Inferior parietal cortex (tissue), 1 donor: ENCODE results near the gene ITPK1.

Experiments used
- DNase-seq: peaks from one replicate; pipeline ENCODE4 v3.0.0-alpha.2; 2016; ENCODE audit errors: extremely low spot score

The ITPK1 gene

DNA sequence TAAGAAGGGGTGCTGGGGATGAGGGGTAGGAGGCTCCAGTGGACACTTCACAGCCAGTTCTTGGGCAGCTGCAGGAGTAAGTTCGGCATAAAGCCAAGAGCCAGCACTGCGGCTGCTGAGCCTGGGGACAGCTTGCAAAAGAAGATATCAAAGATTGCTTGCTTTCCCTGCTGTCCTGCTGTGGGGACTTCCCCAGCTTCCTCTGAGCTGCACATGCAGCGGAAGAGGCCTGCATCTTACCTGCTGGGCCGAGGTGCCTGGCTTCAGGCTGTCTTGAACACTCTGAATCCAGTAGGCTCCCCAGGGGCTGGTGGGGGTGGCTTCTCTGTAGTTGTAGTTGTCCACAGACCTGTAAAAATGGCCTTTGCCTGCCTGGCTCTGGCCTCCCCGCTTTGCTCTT lies 191.5 kb downstream of the ITPK1 start:
- DNase-seq: no peak

DNA sequence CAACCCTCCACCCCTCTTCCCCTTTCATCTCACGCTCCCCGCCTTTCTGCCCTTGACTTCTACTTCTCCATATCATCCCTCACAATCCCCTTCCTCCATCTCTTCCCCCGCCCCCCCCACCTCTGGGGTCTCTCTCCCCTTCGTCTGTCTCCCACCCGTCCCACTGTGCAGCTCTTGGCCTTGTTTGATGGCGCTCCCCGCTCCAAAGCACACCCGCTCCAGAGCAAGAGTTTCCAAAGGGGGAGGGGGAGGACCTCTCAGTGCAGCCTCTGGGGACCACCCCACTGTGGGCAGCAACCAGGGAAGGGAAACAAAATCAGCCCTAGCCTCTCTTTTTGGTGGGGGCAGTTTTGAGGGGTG lies 192.0 kb downstream of the ITPK1 start:
- DNase-seq: no peak

DNA sequence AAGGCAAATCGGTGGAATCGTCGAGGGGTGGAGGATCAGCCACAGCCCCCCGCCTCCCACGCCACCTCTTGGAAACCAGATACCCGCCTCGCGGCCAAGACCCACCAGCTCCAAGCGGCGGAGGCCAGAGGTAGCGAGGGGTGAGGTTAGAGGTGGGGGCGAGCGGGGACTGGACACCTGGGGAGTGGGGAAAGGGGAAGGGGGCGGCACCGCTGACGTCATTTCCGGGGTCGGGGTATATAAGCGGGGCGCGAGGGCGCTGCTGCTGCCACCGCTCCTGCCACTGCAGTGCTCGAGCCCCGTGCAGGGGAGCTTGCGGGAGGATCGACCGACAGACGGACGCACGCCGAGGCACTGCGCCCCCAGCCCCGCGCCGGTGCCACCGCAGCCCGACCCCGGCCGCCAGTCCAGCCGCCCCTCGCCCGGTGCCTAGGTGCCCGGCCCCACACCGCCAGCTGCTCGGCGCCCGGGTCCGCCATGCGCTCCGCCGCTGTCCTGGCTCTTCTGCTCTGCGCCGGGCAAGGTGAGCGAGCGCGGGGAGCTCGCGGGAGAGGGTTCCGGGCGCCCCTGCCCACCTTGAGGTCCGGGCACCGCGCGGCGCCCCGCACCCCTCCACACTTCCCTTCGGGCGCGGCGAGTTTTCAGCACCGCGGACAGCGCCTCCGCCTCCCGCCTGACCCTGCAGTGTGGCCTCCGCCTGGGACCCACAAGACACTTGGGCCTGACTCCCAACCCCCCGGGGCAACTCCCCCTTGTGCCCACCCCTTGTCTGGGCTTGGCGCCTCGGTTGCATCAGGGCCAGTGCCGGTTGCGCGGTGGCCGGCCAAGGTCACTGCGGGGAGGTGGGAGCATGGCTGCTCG lies 192.6 kb downstream of the ITPK1 start, which contains the start of gene CHGA:
Gene CHGA (plus strand): TSS at position 268 of the 861 bp plus-strand sequence. CDS start 210 bp downstream, at position 478.
- no peak for DNase-seq

DNA sequence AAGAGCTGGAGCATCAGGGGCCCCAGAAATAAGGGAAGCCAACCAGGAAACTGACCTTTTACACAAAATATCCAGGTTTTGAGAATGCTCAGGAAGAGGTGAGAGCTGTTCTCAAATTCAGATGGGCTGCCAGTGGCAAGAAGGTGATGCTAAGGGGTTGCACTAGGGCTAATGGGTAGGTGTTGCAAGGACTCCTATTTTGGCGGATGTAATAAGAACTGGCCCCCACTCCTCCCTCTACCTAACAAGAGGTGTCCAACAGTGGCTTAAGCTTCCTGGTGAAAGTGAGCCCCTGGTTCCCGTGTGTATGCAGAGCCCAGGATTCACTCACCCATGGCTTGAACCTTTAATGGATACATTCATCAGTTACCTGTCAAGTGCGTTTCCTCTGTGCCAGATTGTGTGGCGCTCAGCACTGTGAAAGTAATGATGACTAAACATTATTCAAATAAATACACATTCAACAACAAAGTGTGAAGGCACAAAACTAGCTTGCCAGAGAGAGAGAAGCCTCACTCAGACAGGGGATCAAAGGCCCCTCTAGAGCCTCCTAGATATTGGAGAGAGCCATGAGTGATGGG lies 193.5 kb downstream of the ITPK1 start:
- no peak for DNase-seq

- DNase-seq: no peak
Measured at GRCh38 chr14:92920001-92920400, 195.7 kb downstream of the ITPK1 start.

GRCh38 chr14:92917956-92918355 lies 197.8 kb downstream of the ITPK1 start:
- no peak for DNase-seq

DNA sequence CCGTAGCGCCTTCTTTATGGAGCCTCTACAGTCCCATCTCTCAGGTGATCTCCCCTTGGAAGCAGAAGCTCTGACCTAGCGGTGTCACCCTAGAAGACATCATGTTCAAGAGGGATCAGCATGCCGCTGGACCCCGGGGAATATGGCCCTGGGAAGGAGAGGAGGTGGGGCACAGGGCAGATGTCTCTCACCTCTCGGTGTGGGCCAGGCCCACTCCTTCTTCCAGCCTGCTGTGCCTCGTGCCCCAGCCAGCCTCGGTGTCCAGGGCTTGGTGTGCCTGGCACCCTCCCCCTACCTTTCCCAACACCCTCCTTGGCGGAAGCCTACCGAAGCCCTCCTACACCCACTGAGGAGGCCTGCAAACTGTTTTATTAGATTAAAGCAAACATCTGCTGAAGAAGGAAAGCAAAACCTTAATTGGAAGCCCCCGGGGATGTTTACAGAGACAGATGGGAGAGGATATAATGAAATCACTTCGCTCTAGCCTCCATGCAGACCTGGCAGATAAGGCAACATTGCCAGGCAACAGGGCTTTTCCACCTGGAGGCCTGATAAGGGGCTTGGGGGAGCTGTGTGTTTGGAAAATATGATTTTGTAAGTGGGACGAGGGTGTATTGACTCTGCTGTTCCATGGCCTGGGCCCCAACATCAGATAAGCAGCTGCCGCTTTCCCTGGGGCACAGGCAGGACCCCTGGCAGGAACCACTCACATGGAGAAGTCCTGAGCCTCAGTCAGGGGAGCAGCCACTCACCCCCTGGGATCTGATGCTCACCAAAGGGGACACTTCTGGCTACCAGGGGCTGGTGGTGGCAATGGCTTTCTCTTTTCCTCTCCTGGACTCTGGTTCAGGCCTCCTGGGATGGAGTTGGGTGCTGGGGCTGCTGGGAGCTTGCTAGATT lies 198.4 kb downstream of the ITPK1 start:
- no peak for DNase-seq

DNA sequence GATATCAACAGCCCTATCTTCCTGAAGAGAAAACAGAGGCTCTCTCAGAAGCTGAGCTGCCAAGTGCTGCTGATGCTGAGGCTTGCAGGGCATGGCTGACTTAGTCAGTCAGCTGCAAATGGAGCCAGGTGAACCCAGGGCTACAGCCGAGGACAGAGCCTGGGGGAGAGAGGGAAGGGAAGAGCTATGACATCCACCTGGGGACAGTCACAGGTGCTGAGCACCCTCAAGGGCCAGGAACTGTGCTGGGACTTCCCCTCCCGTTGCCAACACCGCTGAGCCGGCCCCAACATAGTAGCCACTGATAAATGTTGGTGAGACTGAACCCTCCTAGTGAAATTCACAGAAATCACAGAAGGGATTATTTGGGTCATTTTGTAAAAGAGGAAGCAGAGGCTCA lies 199.5 kb downstream of the ITPK1 start:
- DNase-seq: no peak

- DNase-seq: no peak
Measured at GRCh38 chr14:92914087-92914656, 201.6 kb downstream of the ITPK1 start.

DNA sequence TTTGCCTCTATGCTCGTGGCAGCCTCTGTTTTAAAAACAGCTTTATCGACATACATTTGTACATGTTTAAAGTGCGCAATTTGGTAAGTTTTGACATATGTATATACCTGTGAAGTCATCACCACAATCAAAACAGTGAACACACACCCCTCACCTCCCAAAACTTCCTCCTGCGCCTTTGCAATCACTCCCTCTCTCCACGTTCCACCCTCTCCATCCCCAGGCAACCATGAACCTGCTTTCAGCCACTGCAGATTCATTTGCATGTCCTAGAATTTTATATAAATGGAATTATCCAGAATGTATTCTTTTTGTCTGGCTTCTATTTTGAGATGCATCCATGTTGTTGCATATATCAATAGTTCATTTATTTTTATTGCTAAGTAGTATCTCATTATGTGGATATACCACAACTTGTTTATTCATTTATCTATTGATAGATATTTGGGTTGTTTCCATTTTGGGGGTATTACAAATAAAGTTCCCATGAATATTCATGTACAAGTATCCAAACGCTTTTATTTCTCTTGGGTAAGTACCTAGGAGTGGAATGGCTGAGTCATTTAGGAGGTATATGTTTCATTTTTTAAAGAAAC lies 208.3 kb downstream of the ITPK1 start:
- DNase-seq: no peak

- no peak for DNase-seq
Measured at GRCh38 chr14:92906823-92907222, 208.9 kb downstream of the ITPK1 start.

GRCh38 chr14:92906420-92906819 lies 209.3 kb downstream of the ITPK1 start:
- no peak for DNase-seq

DNA sequence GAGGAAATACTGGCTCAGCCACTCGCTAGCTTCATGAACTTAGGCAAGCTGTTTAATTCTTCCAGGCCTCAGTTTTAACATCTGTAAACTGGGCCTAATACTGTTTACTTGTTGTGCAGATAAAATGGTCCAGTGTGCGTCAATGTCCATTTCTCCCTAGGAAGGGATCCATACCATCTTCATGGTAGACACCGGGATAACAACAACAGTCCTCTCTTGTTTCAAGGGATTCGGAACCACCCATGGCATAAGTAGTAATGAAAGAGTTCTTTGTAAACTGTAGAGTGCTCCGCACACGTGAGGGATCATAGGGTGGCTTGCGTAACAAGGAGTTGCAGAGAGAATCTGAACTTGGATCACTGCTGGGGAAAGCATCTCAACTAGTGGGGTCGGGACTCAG lies 210.1 kb downstream of the ITPK1 start:
- DNase-seq: no peak

DNA sequence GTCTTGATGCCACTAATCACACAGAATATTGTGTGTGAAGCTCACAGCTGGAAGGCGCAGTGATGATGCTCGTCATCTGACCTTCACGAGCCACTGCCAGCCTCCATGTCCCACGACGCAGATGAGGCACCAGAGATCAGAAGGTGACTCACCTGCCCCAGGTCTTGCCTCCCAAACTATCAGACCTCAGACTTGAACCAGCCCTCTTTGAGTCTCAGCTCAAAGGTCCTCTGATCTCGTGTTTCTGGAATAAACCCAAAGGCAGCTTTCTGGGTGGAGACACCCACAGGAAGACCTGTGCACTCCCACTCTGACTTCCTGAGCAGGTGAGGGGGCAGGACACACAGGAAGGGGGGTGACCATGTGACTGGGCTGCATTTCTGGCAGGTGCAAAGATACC lies 212.4 kb downstream of the ITPK1 start:
- no peak for DNase-seq

DNA sequence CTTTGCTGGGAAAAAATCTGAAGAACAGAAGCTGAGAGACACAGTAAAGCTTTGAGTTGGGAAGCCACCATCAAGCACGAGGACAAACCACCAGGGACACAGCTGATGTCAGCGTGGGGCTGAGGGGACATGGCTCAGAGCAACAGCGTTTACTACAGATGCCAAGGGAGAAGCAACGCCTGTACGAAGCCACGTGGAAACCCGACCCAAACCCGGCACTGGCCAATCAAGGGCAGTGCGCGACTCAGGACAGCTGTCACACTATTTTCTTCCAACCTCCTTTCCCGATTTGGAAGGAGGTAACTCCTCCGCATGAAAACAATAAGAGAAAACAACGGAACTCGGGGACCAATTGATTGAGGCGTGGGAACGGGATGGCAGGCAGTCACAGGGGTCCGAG lies 213.0 kb downstream of the ITPK1 start:
- DNase-seq: no peak

DNA sequence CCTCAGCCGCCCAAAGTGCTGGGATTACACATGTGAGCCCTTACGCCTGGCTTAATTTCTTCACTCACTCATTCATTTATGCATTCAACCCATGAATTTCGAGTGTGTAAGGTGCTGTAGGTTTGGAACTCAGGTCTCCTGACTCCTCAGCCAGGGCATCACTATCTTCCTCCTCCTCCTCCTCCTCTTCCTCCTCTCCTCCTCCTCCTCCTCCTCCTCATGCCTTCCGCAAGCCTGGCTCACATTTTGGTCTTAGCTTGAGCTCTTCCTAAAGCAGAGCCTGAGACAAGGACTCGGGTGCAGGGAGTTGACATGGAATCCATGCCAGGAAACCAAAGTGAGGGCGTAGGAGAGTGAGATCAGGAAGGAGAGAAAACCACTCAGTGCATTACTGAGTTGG lies 213.5 kb downstream of the ITPK1 start:
- DNase-seq: no peak

DNA sequence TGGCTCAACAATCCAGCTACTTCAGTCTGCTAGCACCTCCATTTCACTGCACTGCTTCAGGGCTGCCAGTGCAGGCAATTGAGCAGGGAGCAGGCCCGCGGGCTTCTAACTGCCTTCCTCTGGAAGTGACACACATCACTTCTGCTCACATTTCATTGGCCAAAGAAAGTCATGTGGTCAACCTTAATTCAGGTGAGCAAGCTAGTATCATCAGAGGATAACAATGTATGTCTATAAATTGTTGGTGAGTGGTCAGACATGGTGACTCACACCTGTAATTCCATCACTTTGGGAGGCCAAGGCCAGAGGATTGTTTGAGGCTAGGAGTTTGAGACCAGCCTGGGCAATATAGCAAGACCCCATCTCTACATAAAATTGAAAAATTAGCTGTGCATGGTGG lies 215.1 kb downstream of the ITPK1 start:
- DNase-seq: no peak

GRCh38 chr14:92898566-92899131 lies 217.1 kb downstream of the ITPK1 start:
- no peak for DNase-seq

DNA sequence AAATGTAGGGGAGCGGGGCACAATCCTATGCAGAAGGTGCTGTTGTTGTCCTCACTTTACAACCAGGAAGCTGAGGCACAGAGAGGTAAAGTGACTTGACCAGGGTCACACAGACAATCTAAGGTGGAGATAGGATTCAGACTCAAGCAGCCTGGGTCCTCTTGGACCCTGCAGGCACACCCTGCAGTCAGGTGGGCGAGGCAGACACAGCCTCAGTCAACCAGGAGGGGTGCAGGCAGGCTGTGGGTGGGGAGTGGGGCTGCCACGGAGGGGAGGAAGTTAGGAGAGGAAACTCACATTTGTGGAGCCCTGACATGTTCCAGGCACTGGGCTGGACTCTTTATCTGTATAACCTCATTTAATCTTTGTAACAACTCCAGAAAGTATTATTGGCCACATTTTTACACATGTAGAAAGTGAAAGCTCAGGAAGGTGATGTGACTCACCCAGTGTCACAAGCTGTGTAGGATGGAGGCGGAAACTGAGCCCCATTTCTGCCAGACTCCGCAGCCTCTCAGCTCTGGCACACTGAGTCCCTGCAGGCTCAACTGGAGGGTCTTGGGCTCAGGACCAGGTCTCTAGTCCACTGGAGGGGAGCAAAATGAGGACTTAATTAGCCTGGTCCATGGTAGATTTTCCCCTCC lies 217.7 kb downstream of the ITPK1 start:
- no peak for DNase-seq

GRCh38 chr14:92895352-92895878 lies 220.3 kb downstream of the ITPK1 start:
- DNase-seq: no peak

GRCh38 chr14:92892589-92892988 lies 223.1 kb downstream of the ITPK1 start:
- DNase-seq: no peak
